Astrocyte (in vitro differentiated cells and primary cell): ENCODE data around the gene RETREG2. TPM values are rescaled to one million over a fixed set of nuclear protein-coding genes. Genes with fewer than 3 reads are reported as not detected.

Experiments used
- DNase-seq: peaks from one replicate; pipeline ENCODE4 v3.0.0-alpha.2; 2010; ENCODE audit warnings: low read depth
- FAIRE-seq: peaks from 2 replicates; lab custom pipeline; 2011; peaks lifted over from hg19 to GRCh38; lab: Jason Lieb, UNC
- H2AFZ ChIP-seq: 2 replicates; pipeline ENCODE4 v1.6.0; 2012; ENCODE audit warnings: low read depth, low read length, inconsistent platforms
- H3K27ac ChIP-seq: 2 replicates; pipeline ENCODE4 v1.5.1; 2011; ENCODE audit warnings: low read depth, low read length, inconsistent platforms
- H3K27me3 ChIP-seq: 2 replicates; pipeline ENCODE4 v1.6.0; 2011; ENCODE audit warnings: low read length, inconsistent platforms; ENCODE audit not compliant: insufficient read depth
- H3K36me3 ChIP-seq: 2 replicates; pipeline ENCODE4 v1.5.1; 2011; ENCODE audit warnings: low read length, inconsistent platforms; ENCODE audit not compliant: insufficient read depth
- H3K4me1 ChIP-seq: 2 replicates; pipeline ENCODE4 v1.5.1; 2011; ENCODE audit warnings: low read length, inconsistent platforms; ENCODE audit not compliant: insufficient read depth
- H3K4me2 ChIP-seq: 2 replicates; pipeline ENCODE4 v1.6.0; 2012; ENCODE audit warnings: low read length, inconsistent platforms
- H3K4me3 ChIP-seq: 2 replicates; pipeline ENCODE4 v1.5.1; 2011; ENCODE audit warnings: low read depth, mild to moderate bottlenecking, low read length, inconsistent platforms; ENCODE audit not compliant: insufficient read depth
- H3K79me2 ChIP-seq: 2 replicates; pipeline ENCODE4 v1.6.0; 2012; ENCODE audit warnings: mild to moderate bottlenecking, low read length, inconsistent platforms; ENCODE audit not compliant: insufficient read depth
- H3K9ac ChIP-seq: 2 replicates; pipeline ENCODE4 v1.6.0; 2012; ENCODE audit warnings: mild to moderate bottlenecking, low read length, inconsistent platforms
- H3K9me3 ChIP-seq: 2 replicates; pipeline ENCODE4 v1.5.1; 2012; ENCODE audit warnings: low read depth, mild to moderate bottlenecking, low read length, inconsistent platforms; ENCODE audit not compliant: insufficient read depth
- H4K20me1 ChIP-seq: 2 replicates; pipeline ENCODE4 v1.6.0; 2012; ENCODE audit warnings: low read length, inconsistent platforms; ENCODE audit not compliant: insufficient read depth
- H3K27ac Mint-ChIP-seq: one replicate; pipeline ENCODE4 v1.8.0; 2021; ENCODE audit warnings: mild to moderate bottlenecking, mixed read lengths; ENCODE audit not compliant: unreplicated experiment
- H3K27me3 Mint-ChIP-seq: one replicate; pipeline ENCODE4 v1.8.0; 2021; ENCODE audit warnings: low read depth, mixed read lengths; ENCODE audit not compliant: unreplicated experiment
- H3K36me3 Mint-ChIP-seq: one replicate; pipeline ENCODE4 v1.8.0; 2021; ENCODE audit warnings: low read depth, mixed read lengths; ENCODE audit not compliant: unreplicated experiment
- H3K4me1 Mint-ChIP-seq: one replicate; pipeline ENCODE4 v1.8.0; 2021; ENCODE audit warnings: low read depth, mixed read lengths; ENCODE audit not compliant: unreplicated experiment
- H3K4me3 Mint-ChIP-seq: one replicate; pipeline ENCODE4 v1.8.0; 2021; ENCODE audit warnings: mild to moderate bottlenecking, moderate library complexity, mixed read lengths; ENCODE audit not compliant: unreplicated experiment
- H3K9me3 Mint-ChIP-seq: one replicate; pipeline ENCODE4 v1.8.0; 2021; ENCODE audit warnings: mild to moderate bottlenecking, mixed read lengths; ENCODE audit not compliant: unreplicated experiment
- EZH2 ChIP-seq: IDR thresholded peaks from 2 replicates; pipeline ENCODE4 v1.6.1; 2012; ENCODE audit warnings: mild to moderate bottlenecking, low read length, inconsistent platforms; ENCODE audit not compliant: insufficient read depth
- total RNA-seq: library from RNA; stranded (reverse); gene quantifications from 2 replicates; pipeline ENCODE4 v1.2.1, GENCODE V29; 2021
- TF ChIP-seq, protein P1 (sequence below): IDR thresholded peaks from 2 replicates; pipeline ENCODE4 v1.5.1; 2011; ENCODE audit warnings: low read depth, mild to moderate bottlenecking, inconsistent platforms, low read length, moderate library complexity; ENCODE audit not compliant: insufficient read depth

Gene RETREG2
- total RNA-seq, 1 donor from 2014 or later: 54.8 TPM

DNA sequence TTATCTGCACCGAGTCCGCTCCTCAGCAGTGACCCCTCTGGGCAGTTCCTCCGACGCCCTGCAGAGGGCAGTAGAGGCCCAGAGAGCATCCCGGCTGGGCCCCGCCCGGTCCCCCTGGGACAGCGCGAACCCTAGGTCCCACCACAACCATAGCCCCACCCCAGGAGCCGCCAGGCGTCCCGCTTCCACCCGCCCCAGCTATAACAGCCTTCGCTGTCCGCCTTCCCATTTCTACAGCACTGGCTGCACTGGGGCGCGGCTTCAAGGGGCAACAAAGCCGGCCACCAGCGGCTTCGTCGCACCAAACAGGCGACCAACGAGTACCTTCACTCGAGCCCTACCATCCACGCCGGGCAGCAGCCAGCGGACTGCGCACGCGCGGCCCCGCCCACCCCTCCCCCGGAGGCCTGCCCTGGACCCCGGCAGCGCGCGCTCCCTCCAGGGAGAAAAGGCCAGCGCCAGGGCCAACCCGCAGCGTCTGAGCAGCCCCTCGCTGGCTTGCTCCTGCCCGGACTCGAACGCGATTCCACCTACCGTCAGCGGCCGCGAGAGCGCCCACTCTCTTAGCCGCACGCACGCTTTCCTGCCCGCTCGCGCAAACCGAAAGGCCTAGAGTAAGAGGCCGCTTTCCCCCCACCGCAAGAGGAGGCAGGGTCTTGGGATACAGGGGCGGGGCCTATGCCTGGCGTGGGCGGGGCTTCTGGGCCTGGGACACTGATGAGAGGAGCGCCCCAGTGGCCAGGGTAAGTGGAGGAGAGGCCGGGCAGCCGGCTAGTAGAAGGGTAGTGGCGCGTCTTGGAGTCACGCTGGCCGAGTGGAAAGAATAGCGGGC lies 17.7 kb upstream of the RETREG2 start, which contains the start of gene NHEJ1:
NHEJ1 (minus strand) TSS at position 630 of the 832 bp plus-strand sequence. CDS start 2,453 bp downstream, outside the sequence.
- Histone ChIP-seq H3K36me3 (peaks cover 4% of the 10 kb centered on the region), H2AFZ (peak within 1 kb of the TSS; percentile 90), H3K9me3 (no peaks in the 10 kb centered on the region), H3K4me3 (peak within 1 kb of the TSS; percentile 76), H3K27ac (peak within 1 kb of the TSS; percentile 87), H3K79me2 (no peaks in the 10 kb centered on the region), H3K4me2 (peak within 1 kb of the TSS; percentile 98), H3K9ac (peak within 1 kb of the TSS; percentile 82), H4K20me1 (no peaks in the 10 kb centered on the region), H3K4me1 (peaks cover 4% of the 10 kb centered on the region), H3K27me3 (no peaks in the 10 kb centered on the region)
- peaks cover 11% of the 10 kb centered on the region for H3K36me3 Mint-ChIP-seq
- DNase-seq: peak; percentile 83
- H3K27me3 Mint-ChIP-seq: peaks cover 18% of the 10 kb centered on the region
- peak; percentile 39 for FAIRE-seq
- peak within 1 kb of the TSS; percentile 86 for H3K4me3 Mint-ChIP-seq
- TF ChIP-seq, protein P1, sequence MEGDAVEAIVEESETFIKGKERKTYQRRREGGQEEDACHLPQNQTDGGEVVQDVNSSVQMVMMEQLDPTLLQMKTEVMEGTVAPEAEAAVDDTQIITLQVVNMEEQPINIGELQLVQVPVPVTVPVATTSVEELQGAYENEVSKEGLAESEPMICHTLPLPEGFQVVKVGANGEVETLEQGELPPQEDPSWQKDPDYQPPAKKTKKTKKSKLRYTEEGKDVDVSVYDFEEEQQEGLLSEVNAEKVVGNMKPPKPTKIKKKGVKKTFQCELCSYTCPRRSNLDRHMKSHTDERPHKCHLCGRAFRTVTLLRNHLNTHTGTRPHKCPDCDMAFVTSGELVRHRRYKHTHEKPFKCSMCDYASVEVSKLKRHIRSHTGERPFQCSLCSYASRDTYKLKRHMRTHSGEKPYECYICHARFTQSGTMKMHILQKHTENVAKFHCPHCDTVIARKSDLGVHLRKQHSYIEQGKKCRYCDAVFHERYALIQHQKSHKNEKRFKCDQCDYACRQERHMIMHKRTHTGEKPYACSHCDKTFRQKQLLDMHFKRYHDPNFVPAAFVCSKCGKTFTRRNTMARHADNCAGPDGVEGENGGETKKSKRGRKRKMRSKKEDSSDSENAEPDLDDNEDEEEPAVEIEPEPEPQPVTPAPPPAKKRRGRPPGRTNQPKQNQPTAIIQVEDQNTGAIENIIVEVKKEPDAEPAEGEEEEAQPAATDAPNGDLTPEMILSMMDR: peak; percentile 78
- no peak for TF ChIP-seq EZH2
- H3K4me1 Mint-ChIP-seq: peaks cover 18% of the 10 kb centered on the region
- peak within 1 kb of the TSS; percentile 85 for H3K27ac Mint-ChIP-seq
- no peaks in the 10 kb centered on the region for H3K9me3 Mint-ChIP-seq

DNA sequence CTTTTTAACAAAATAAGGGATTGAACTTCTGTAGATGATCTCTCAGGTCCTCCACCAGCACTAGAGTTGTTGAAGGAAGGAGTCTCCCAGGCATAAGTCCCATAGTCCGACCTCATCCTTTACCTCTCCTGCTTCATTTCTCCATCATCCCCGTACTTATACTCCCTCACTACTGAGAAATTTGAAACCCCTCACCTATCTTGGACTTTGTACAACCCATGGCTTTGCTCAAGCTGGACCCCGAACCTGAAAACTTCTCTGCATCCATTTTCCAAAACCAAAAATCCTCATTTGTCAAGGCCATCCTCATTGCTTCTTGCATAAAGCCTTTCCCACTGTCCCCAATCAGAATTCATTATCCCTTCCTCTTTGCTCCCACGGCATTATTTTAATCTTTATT lies 17.0 kb upstream of the RETREG2 start:
- FAIRE-seq: no peak
- Histone ChIP-seq H4K20me1 (no peaks in the 10 kb centered on the region), H3K79me2 (no peaks in the 10 kb centered on the region), H3K27ac (no peak overlapping the region), H3K4me2 (peak overlapping the region; percentile 98), H3K9me3 (no peaks in the 10 kb centered on the region), H3K4me3 (peak overlapping the region; percentile 76), H2AFZ (no peak overlapping the region), H3K27me3 (no peaks in the 10 kb centered on the region), H3K36me3 (peaks cover 4% of the 10 kb centered on the region), H3K9ac (peak overlapping the region; percentile 82), H3K4me1 (peaks cover 4% of the 10 kb centered on the region)
- TF ChIP-seq, protein P1: no peak
- TF ChIP-seq EZH2: no peak
- Mint-ChIP-seq H3K4me1 (peaks cover 18% of the 10 kb centered on the region), H3K9me3 (no peaks in the 10 kb centered on the region), H3K27ac (no peak overlapping the region), H3K27me3 (peaks cover 22% of the 10 kb centered on the region), H3K36me3 (peaks cover 14% of the 10 kb centered on the region), H3K4me3 (peak overlapping the region; percentile 86)
- DNase-seq: no peak

DNA sequence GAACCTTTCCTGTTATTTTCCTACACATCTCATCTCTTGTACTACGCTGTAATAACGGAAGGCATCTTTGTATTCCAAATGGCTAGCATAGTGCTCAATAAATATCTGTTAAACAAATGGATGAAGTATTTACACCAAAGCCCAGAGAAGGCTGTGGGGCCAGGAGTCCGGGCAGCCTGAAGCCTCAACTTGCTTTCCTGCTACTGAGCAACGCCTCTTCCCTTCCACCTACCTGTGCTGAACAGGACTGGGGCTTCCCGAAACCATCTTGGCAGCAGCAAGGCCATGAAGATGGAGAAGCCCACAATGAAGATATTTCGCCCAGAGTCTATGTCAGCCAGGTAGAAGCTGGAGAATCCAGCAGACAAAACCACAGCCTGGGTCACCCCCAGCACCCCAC lies 14.9 kb upstream of the RETREG2 start:
- H3K4me1 Mint-ChIP-seq: peaks cover 15% of the 10 kb centered on the region
- H2AFZ ChIP-seq: no peak overlapping the region
- no peaks in the 10 kb centered on the region for H4K20me1 ChIP-seq
- no peaks in the 10 kb centered on the region for H3K79me2 ChIP-seq
- no peaks in the 10 kb centered on the region for H3K27me3 ChIP-seq
- no peak overlapping the region for H3K4me2 ChIP-seq
- FAIRE-seq (no peak), DNase-seq (no peak)
- no peak overlapping the region for H3K9ac ChIP-seq
- no peaks in the 10 kb centered on the region for H3K9me3 ChIP-seq
- no peak overlapping the region for H3K4me3 ChIP-seq
- H3K36me3 ChIP-seq: no peaks in the 10 kb centered on the region
- no peak overlapping the region for H3K4me3 Mint-ChIP-seq
- H3K9me3 Mint-ChIP-seq: no peaks in the 10 kb centered on the region
- H3K27ac Mint-ChIP-seq: no peak overlapping the region
- TF ChIP-seq, protein P1: no peak
- no peak for TF ChIP-seq EZH2
- H3K36me3 Mint-ChIP-seq: peaks cover 10% of the 10 kb centered on the region
- H3K27ac ChIP-seq: no peak overlapping the region
- peaks cover 4% of the 10 kb centered on the region for H3K4me1 ChIP-seq
- peaks cover 28% of the 10 kb centered on the region for H3K27me3 Mint-ChIP-seq
